22Rv1 (cell line): ENCODE measurements around the gene ERMAP.

Experiments used
- ZFX ChIP-seq: fragments of 450-650 bp; IDR thresholded peaks from 2 replicates; pipeline ENCODE4 v1.6.1; 2017; ENCODE audit warnings: antibody characterized with exemption, borderline replicate concordance
- TF ChIP-seq, protein P1 (sequence below): fragments of 450-650 bp; IDR thresholded peaks from 2 replicates; pipeline ENCODE4 v1.5.1; 2017; ENCODE audit warnings: mild to moderate bottlenecking

DNA sequence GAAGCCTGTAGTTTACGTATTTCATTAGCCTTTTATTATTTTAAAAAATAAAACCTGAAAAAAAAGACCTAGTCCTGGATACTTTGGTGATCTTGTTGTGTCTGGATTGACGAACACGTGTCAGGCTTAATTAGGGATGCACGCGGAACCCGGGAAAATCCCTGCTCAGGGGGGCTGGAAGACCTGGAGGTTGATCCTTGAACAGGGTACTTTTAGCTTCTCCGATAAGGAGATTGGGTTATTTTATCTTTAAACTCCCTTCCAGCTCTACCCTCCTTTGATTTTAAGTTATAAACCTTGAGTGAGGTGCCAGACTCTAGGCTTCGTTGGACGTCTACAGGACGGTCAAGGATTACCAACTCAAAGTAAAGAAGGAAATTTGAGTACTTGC, 28.9 kb downstream of the ERMAP start:
- TF ChIP-seq, protein P1, sequence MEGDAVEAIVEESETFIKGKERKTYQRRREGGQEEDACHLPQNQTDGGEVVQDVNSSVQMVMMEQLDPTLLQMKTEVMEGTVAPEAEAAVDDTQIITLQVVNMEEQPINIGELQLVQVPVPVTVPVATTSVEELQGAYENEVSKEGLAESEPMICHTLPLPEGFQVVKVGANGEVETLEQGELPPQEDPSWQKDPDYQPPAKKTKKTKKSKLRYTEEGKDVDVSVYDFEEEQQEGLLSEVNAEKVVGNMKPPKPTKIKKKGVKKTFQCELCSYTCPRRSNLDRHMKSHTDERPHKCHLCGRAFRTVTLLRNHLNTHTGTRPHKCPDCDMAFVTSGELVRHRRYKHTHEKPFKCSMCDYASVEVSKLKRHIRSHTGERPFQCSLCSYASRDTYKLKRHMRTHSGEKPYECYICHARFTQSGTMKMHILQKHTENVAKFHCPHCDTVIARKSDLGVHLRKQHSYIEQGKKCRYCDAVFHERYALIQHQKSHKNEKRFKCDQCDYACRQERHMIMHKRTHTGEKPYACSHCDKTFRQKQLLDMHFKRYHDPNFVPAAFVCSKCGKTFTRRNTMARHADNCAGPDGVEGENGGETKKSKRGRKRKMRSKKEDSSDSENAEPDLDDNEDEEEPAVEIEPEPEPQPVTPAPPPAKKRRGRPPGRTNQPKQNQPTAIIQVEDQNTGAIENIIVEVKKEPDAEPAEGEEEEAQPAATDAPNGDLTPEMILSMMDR: no peak
- TF ChIP-seq ZFX: no peak
